ENCODE data around the gene CTDP1.

The CTDP1 gene

GRCh38 chr18:79644666-79645057 lies 34.9 kb upstream of the CTDP1 start:
- TF ChIP-seq, protein P1, sequence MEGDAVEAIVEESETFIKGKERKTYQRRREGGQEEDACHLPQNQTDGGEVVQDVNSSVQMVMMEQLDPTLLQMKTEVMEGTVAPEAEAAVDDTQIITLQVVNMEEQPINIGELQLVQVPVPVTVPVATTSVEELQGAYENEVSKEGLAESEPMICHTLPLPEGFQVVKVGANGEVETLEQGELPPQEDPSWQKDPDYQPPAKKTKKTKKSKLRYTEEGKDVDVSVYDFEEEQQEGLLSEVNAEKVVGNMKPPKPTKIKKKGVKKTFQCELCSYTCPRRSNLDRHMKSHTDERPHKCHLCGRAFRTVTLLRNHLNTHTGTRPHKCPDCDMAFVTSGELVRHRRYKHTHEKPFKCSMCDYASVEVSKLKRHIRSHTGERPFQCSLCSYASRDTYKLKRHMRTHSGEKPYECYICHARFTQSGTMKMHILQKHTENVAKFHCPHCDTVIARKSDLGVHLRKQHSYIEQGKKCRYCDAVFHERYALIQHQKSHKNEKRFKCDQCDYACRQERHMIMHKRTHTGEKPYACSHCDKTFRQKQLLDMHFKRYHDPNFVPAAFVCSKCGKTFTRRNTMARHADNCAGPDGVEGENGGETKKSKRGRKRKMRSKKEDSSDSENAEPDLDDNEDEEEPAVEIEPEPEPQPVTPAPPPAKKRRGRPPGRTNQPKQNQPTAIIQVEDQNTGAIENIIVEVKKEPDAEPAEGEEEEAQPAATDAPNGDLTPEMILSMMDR (IDR thresholded peaks at IDR 0.05; ENCODE audit: control insufficient read depth, insufficient read depth, low read depth, low read length, missing control alignments) = no peak
- DNase-seq (ENCODE audit: low read depth) = no peak

GRCh38 chr18:79645291-79645983 lies 34.2 kb upstream of the CTDP1 start:
- TF ChIP-seq, protein P1 (IDR thresholded peaks at IDR 0.05; ENCODE audit: control insufficient read depth, insufficient read depth, low read depth, low read length, missing control alignments) = no peak
- no peak overlapping the region for H3K4me3 ChIP-seq (ENCODE audit: control insufficient read depth, low read depth, low read length)
- DNase-seq (ENCODE audit: low read depth) = no peak

More at GRCh38 chr18:79644666-79645057, 34.9 kb upstream of the CTDP1 start:
- H3K4me3 ChIP-seq (ENCODE audit: control insufficient read depth, low read depth, low read length) = no peak overlapping the region

DNA sequence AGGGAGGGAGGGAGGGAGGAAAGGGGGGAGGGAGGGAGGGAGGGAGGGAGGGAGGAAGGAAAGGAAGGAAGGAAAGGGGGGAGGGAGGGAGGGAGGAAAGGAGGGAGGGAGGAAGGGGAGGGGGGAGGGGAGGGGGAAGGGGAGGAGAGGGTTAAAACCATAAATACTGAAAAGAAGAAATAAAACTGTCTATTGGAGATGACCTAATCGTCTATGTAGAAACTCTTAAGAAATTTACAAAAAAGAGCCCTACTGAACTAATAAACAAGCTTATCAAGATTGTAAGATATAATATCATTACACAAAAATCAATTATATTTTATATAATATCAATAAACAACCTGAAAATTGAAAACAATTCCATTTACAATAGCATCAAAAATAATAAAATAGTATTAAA lies 32.3 kb upstream of the CTDP1 start:
- no peak overlapping the region for H3K4me3 ChIP-seq (ENCODE audit: control insufficient read depth, low read depth, low read length)
- TF ChIP-seq, protein P1 (IDR thresholded peaks at IDR 0.05; ENCODE audit: control insufficient read depth, insufficient read depth, low read depth, low read length, missing control alignments) = no peak
- DNase-seq (ENCODE audit: low read depth) = no peak

GRCh38 chr18:79650959-79651358 lies 28.6 kb upstream of the CTDP1 start:
- no peak overlapping the region for H3K4me3 ChIP-seq (ENCODE audit: control insufficient read depth, low read depth, low read length)
- DNase-seq (ENCODE audit: low read depth) = no peak
- TF ChIP-seq, protein P1 (IDR thresholded peaks at IDR 0.05; ENCODE audit: control insufficient read depth, insufficient read depth, low read depth, low read length, missing control alignments) = no peak

DNA sequence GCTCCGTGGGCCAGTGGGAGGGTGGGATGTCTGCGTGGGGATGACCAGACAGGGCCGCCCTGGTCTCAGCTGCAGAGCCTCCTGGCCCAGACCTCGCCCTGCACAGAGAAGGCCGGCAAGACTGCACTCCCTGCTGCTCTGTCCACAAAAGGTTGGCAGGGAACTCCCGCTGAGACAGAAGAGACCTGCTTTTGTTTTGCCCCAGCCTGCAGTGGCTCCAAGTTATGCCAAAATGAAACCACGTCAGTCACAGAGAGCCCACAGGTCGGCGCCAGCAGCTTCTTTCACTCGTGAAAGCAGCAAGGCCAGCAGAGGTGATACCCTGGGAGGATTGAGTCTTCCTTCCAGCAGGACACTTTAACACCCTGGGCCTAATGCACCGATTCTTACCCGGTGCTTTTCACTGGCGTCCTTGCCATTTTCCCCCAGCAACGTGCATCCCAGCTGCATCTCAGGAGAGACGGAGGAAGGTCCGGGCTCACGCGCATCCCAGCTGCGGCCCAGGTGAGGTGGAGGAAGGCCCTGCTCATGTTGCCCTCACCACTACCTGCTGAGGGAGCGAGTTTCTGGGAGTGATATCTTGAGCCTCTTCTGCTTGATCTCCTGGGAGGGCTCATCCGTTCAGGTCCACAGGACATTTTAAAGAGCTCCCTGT lies 22.1 kb upstream of the CTDP1 start:
- TF ChIP-seq, protein P1 (IDR thresholded peaks at IDR 0.05; ENCODE audit: control insufficient read depth, insufficient read depth, low read depth, low read length, missing control alignments) = no peak
- no peak for DNase-seq (ENCODE audit: low read depth)

DNA sequence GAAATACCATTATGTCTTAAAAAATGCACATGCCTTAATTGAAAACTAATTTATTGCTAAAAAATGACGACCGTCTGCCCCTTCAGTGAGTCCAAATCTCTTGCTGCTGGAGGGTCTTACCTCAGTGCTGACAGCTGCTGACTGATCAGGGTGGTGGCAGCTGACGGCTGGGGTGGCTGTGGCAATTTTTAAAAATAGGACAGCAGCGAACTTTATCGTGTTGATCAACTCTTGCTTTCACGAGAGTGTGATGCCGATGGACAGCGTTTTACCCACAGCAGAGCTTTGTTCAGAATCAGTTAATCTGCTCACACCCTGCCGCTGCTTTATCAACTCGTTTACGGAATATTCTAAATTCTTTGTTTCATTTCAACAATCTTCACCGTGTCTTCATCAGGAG lies 21.2 kb upstream of the CTDP1 start:
- H3K4me3 ChIP-seq (ENCODE audit: control insufficient read depth, low read depth, low read length) = no peak overlapping the region
- TF ChIP-seq, protein P1 (IDR thresholded peaks at IDR 0.05; ENCODE audit: control insufficient read depth, insufficient read depth, low read depth, low read length, missing control alignments) = no peak

More for the DNA sequence above, 22.1 kb upstream of the CTDP1 start:
- no peak overlapping the region for H3K4me3 ChIP-seq (ENCODE audit: control insufficient read depth, low read depth, low read length)

More for the DNA sequence above, 21.2 kb upstream of the CTDP1 start:
- DNase-seq (ENCODE audit: low read depth) = no peak

All from AG09309 (cell line).